C4-2B (cell line): ENCODE results near the gene AHNAK.
A peak's percentile ranks its signal among the peaks of the same experiment; 100 is the strongest.
"Not testable (repeated sequence)": the region's sequence is repeated elsewhere in the genome, so short reads cannot be mapped to it uniquely, and the experiment has no call there.

Experiments
- H3K27ac ChIP-seq: fragments of 450-650 bp; 2 replicates; pipeline ENCODE4 v1.5.1; 2017
- ZFX ChIP-seq: fragments of 450-650 bp; IDR thresholded peaks from 2 replicates; pipeline ENCODE4 v1.6.1; 2017
- TF ChIP-seq, protein P1 (sequence below): fragments of 450-650 bp; conservative IDR thresholded peaks from 2 replicates; pipeline ENCODE4 v1.5.1; 2017; ENCODE audit warnings: mild to moderate bottlenecking

AHNAK gene

DNA sequence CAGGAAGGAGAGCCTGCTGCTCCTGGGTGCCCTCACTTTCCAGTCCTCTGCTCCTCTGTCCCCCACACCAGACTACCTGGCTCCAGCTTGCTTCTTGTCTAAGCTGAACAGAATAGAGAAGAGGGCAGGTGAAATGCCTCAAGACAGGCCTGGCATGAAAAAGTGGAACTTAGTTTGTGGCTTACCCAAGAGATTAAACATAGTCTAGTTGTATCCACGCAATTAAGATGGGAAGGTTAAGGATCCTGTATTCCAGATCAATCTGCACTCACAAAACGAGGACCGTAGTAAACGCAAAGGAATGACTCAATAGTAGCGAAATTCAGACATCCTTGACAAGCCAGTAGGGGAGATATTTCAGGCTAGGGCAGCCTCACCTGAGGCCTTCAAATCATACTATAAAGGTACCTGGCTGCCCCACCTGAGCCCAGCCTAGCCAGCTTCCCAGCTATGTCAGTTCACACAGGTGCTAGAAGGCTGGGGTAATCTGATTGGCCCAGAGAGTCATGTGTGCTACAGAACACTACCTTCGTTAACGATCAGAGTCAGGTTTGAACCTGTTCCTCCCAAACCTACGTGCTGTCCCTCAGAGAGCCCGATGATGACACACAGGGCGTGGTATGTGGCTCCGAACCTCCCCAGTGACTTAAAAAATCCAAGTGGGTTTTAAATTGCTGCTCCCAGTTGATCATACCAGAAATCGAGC lies 46.5 kb downstream of the AHNAK start:
- no peak overlapping the region for H3K27ac ChIP-seq
- TF ChIP-seq, protein P1, sequence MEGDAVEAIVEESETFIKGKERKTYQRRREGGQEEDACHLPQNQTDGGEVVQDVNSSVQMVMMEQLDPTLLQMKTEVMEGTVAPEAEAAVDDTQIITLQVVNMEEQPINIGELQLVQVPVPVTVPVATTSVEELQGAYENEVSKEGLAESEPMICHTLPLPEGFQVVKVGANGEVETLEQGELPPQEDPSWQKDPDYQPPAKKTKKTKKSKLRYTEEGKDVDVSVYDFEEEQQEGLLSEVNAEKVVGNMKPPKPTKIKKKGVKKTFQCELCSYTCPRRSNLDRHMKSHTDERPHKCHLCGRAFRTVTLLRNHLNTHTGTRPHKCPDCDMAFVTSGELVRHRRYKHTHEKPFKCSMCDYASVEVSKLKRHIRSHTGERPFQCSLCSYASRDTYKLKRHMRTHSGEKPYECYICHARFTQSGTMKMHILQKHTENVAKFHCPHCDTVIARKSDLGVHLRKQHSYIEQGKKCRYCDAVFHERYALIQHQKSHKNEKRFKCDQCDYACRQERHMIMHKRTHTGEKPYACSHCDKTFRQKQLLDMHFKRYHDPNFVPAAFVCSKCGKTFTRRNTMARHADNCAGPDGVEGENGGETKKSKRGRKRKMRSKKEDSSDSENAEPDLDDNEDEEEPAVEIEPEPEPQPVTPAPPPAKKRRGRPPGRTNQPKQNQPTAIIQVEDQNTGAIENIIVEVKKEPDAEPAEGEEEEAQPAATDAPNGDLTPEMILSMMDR, result no peak
- TF ChIP-seq ZFX, result no peak

DNA sequence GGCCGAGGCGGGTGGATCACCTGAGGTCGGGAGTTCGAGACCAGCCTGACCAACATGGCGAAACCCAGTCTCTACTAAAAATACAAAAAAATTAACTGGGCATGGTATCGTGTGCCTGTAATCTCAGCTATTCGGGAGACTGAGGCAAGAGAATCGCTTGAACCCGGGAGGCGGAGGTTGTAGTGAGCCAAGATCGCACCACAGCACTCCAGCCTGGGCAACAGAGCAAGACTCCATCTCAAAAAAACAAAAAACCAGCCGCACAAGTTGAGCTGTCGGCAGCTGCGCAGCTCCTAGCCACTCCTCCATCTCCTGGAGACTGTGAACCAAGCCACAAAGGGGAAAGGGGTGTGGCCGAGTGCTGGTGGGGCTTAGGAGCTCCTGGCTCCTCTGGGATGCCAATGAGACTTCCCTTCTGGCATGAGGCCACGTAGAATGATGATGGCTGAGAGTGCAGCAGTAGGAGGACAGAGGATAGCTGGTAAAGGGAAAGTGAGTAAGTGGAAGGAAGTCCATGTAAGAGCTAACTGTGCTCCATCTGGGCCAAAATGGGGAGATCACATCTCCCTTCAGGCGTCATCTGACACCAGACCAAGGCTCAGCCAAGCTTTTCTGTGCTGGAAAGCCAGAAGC lies 47.2 kb downstream of the AHNAK start:
- H3K27ac ChIP-seq, result not testable (repeated sequence)

DNA sequence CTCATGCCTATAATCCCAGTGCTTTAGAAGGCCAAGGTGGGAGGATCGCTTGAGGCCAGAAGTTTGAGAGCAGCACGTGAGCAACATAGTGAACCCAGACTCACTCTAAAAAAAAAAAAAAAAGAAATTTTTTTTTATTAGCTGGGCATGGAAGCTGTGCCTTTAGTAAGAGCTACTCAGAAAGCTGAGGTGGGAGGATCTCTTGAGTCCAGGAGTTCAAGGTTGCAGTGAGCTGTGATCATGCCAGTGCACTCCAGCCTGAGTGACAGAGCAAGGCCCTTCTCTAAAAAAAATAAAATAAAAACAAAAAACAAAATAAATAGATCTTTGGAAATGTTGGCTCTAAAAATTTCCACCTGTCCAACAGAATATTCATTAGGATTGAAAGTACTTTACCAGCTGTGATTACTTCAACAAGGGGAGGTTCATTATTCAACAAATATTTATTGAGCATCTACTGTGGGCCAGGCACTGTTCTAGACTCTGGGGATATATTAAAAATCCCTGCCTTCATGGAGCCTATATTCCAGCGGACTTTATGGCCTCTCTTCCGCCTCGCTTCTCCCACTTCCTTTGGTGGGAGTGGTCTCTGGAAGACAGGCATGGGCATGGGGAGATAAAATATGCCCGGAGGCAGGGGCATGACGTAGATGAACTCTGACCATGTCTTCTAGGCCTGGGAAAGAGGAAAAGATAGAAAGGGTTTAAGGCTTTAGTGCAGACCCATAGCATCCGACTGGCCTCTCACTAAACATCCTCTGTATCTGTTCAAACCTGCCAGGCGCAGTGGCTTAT lies 47.9 kb downstream of the AHNAK start:
- H3K27ac ChIP-seq, result no peak overlapping the region
- no peak for TF ChIP-seq ZFX
- TF ChIP-seq, protein P1, result no peak

DNA sequence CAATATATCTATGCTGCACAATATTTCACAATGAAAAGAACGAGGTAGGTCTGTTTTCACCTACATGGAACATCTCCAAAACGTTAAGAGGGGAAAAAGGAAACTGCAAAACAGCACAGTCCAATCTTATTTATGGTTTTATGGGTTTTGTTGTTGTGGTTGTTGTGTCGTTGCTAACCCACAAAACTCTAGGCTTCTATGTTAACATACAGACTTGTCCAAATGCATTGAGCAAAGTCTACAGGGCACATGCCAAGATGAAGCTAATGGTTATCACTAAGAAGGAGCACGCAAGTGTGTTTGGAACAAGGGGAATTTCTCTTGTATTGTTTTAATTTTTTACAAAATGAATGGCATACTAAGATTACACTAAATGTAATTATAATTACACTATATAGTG lies 48.6 kb downstream of the AHNAK start:
- TF ChIP-seq ZFX, result no peak
- no peak overlapping the region for H3K27ac ChIP-seq

DNA sequence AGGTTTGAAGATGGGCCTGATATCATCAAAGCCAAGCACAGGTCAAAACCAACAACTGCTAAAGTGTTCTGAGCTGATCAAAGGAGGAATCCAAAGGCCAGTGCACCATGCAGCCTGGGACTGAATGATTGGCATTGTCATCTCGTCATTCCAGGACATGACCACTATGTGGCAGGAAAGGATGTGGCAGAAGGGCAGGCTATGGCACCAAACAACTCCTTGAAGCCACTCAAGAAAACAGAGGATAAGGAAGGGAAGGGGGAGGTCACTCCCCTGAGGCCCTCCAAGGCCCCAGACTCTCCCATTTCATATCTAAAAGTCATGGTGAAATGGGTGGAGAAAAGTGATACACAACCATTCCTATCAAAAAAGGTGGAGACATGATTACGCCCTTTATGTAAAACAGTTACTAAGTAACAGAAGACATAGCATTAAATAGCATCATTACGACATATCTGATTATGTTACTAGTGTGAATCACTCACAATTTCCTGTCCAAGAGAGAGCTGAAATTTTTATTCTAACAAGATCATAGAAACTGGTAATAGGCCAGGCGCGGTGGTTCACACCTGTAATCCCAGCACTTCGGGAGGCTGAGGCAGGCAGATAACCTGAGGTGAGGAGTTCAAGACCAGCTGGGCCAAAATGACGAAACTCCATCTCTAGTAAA lies 49.3 kb downstream of the AHNAK start:
- TF ChIP-seq, protein P1, result peak; percentile 83
- no peak for TF ChIP-seq ZFX
- no peak overlapping the region for H3K27ac ChIP-seq

DNA sequence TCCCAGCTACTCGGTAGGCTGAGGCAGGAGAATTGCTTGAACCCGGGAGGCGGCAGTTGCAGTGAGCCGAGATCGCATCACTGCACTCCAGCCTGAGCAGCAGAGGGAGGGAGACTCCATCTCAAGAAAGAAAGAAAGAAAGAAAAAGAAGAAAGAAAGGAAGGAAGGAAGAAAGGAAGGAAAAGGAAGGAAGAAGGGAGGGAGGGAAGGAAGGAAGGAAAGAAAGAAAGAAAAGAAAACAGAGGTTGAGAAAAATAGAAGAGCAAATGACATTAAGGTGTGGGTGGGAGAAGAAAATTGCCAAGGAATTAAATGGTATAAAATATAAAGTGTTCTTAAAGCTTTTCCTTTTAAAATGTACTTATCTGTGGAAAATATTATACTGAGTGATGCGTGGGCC lies 49.9 kb downstream of the AHNAK start:
- H3K27ac ChIP-seq, result no peak overlapping the region
- TF ChIP-seq, protein P1, result no peak
- TF ChIP-seq ZFX, result no peak

DNA sequence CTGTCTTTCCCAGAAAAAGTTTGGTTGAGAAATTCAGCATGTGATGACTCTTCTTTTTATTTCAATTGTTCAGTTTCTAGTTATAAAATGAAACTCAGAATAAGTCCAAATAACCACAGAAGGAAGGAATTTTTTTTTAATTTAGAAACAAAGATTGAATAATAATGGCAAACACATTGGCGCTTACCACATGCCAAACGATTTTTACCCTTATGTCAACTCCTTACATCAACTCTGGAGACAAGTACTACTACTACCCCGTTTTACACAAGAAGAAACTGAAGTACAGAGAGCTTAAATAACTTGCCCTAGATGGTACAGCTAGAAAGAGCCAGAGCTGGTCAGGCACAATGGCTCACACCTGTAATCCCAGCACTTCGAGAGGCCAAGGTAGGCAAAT lies 52.4 kb downstream of the AHNAK start:
- H3K27ac ChIP-seq, result no peak overlapping the region
- TF ChIP-seq, protein P1, result no peak

DNA sequence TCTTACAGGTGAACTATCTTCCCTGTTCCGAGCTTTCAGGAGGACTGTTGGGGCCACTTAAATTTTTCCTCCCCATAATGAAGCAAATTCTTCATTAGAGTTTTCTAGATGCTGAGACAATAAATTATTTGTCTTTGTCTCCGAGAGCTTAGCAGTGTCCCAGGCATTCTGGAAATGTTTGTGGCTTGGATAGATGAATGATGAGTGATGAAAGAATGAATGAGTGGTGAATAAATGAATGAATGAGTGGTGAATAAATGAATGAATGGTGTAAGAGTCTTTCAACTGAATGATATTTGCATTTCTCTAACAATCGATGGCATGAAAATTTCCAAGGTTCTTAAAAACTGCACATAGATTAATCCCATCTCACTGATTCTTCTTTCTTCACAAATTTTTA lies 52.8 kb downstream of the AHNAK start:
- no peak for TF ChIP-seq ZFX
- TF ChIP-seq, protein P1, result no peak
- no peak overlapping the region for H3K27ac ChIP-seq
